ENCODE measurements around the gene NUCKS1. TPM values are rescaled to one million over a fixed set of nuclear protein-coding genes. Genes with fewer than 3 reads are reported as not detected.

Gene NUCKS1
- total and polyA plus RNA-seq, 2 of the 13 experiments (the other 11 are each of a cell fraction or from before 2014, with no cell fraction given): 35.5 to 117 TPM

DNA sequence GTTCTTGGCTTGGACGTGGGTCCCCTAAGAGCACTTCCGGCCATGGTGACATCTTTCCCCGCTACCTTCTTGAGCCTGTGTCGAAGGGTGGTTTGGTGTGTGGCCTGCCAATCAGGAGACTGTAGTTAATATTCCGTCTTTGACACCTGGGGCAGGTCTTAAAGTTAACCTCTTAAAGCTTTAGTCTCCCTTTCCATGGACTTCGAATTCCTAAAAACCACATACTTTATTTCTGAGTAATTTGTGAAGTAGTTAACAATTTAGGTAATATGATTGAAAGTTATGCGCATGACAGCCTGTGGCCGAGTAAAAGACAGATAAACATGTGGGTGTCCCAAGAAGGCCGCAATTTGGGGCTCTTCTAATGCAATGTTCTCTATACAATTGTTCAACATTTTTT is 35.5 kb upstream of the NUCKS1 start:
- ChIA-PET POLR2A (interaction anchor here (0.7 kb wide), 1 partner anchor 297 kb away, joined by 3 read pairs; no protein-coding TSS in a partner anchor), CTCF (ENCODE audit: low intra/inter-chr PET ratio, low total read pairs) (no interaction called here)
- Histone ChIP-seq H3K79me2 (ENCODE audit: insufficient read depth, low read length) (no peaks in the 10 kb centered on the region), H4K20me1 (ENCODE audit: insufficient read depth, low read length) (no peaks in the 10 kb centered on the region), H3K36me3 (replicated peaks in 1 of 2; ENCODE audit: control insufficient read depth in 1 of 2, insufficient read depth in 2 of 2, low read length in 2 of 2) (no peaks in the 10 kb centered on the region), H3K9me3 (ENCODE audit: low read length) (no peaks in the 10 kb centered on the region), H3K4me2 (ENCODE audit: low read depth, low read length) (no peak overlapping the region), H3K9ac (ENCODE audit: insufficient read depth, low read depth, low read length) (no peak overlapping the region), H3K4me3 (replicated peaks in 1 of 3; ENCODE audit: insufficient read depth in 1 of 3, low read depth in 2 of 3, low read length in 3 of 3) (no peak overlapping the region), H3K27me3 (ENCODE audit: control insufficient read depth in 1 of 2, insufficient read depth in 2 of 2, low read length in 2 of 2) (peaks cover 0 to 5% of the 10 kb centered on the region in 2 experiments; a peak in 2 of 5 replicates), H3K27ac (ENCODE audit: extremely low read length, insufficient read depth, low read length) (no peak overlapping the region), H2AFZ (ENCODE audit: low read length) (no peak overlapping the region), H3K4me1 (ENCODE audit: insufficient read depth, low read length) (no peaks in the 10 kb centered on the region)
- FAIRE-seq (no peak), ATAC-seq (no peak), DNase-seq (ENCODE audit: low spot score) (no peak)
- TF ChIP-seq ZFP36L1 (CRISPR knock-in tag; IDR thresholded peaks at IDR 0.05): no peak
- TF ChIP-seq HOXA7 (CRISPR knock-in tag; IDR thresholded peaks at IDR 0.05): no peak
- no peak for TF ChIP-seq ZBTB21 (CRISPR knock-in tag; IDR thresholded peaks at IDR 0.05)
- TF ChIP-seq, protein P1, sequence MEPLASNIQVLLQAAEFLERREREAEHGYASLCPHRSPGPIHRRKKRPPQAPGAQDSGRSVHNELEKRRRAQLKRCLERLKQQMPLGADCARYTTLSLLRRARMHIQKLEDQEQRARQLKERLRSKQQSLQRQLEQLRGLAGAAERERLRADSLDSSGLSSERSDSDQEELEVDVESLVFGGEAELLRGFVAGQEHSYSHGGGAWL (CRISPR knock-in tag; IDR thresholded peaks at IDR 0.05): no peak
- TF ChIP-seq ZNF230 (CRISPR knock-in tag; IDR thresholded peaks at IDR 0.05): no peak
- TF ChIP-seq NAIF1 (CRISPR knock-in tag; IDR thresholded peaks at IDR 0.05; ENCODE audit: borderline replicate concordance): no peak
- TF ChIP-seq, protein P2, sequence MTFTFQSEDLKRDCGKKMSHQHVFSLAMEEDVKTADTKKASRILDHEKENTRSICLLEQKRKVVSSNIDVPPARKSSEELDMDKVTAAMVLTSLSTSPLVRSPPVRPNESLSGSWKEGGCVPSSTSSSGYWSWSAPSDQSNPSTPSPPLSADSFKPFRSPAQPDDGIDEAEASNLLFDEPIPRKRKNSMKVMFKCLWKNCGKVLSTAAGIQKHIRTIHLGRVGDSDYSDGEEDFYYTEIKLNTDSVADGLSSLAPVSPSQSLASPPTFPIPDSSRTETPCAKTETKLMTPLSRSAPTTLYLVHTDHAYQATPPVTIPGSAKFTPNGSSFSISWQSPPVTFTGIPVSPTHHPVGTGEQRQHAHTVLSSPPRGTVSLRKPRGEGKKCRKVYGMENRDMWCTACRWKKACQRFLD (CRISPR knock-in tag; IDR thresholded peaks at IDR 0.05; ENCODE audit: borderline replicate concordance): no peak
- no peak for TF ChIP-seq ZNF496 (CRISPR knock-in tag; IDR thresholded peaks at IDR 0.05; ENCODE audit: insufficient replicate concordance)
- TF ChIP-seq MED13 (CRISPR knock-in tag; IDR thresholded peaks at IDR 0.05): no peak
- no peak for TF ChIP-seq RCOR2 (CRISPR knock-in tag; IDR thresholded peaks at IDR 0.05)
- no peak for TF ChIP-seq ZSCAN12 (CRISPR knock-in tag; IDR thresholded peaks at IDR 0.05)
- TF ChIP-seq, protein P3, sequence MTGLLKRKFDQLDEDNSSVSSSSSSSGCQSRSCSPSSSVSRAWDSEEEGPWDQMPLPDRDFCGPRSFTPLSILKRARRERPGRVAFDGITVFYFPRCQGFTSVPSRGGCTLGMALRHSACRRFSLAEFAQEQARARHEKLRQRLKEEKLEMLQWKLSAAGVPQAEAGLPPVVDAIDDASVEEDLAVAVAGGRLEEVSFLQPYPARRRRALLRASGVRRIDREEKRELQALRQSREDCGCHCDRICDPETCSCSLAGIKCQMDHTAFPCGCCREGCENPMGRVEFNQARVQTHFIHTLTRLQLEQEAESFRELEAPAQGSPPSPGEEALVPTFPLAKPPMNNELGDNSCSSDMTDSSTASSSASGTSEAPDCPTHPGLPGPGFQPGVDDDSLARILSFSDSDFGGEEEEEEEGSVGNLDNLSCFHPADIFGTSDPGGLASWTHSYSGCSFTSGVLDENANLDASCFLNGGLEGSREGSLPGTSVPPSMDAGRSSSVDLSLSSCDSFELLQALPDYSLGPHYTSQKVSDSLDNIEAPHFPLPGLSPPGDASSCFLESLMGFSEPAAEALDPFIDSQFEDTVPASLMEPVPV (CRISPR knock-in tag; IDR thresholded peaks at IDR 0.05): no peak
- no TSS peak for BruUV-seq (replicated peaks)
- WGBS (ENCODE audit: low lambda C conversion rate): 61% methylated on average over 9 of the region's 9 CpGs
- in situ Hi-C loops (cut with HindIII; ENCODE audit: extremely low pct_ligation_motif_present, low pct_unique_long_range_greater_than_20kb) (no loop called here), intact Hi-C loops (cut with micrococcal nuclease; ENCODE audit: unreplicated experiment) (no loop called here)

Measured in HepG2 (cell line).